Measurements from ENCODE around the gene AGTR1.
"Not testable (repeated sequence)": the region's sequence is repeated elsewhere in the genome, so short reads cannot be mapped to it uniquely, and the experiment has no call there.

Gene AGTR1

DNA sequence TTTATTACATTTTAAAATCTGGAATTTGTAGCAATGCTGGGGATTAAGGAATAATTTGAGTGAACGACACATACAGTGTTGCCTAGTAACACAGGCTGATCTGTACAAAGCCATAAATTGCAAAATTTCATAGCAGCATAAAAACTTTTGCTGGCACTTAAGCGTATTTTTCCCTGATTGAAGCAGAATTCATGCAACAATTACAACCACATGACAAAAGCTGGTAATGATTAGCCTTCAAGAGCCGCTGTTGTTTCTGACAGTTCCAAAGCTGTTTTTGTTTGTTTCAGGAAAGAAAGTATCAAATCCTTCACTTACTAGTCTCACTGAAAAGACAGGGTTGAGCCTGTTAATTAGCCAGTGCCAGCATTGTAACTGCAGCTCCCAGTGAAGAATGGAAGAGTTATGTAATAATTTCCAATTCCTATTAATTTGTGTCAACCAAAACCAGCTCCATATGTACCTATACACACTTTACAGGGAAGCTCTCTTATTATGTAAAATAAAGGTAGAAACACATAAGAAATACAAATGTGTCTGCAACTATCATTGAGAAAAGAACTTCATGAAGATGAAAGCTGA, 60.7 kb downstream of the AGTR1 start:
- no peak for DNase-seq (ENCODE audit: low spot score)

- DNase-seq (ENCODE audit: low spot score) = no peak
Observed at GRCh38 chr3:148759430-148759829, 61.7 kb downstream of the AGTR1 start.

DNA sequence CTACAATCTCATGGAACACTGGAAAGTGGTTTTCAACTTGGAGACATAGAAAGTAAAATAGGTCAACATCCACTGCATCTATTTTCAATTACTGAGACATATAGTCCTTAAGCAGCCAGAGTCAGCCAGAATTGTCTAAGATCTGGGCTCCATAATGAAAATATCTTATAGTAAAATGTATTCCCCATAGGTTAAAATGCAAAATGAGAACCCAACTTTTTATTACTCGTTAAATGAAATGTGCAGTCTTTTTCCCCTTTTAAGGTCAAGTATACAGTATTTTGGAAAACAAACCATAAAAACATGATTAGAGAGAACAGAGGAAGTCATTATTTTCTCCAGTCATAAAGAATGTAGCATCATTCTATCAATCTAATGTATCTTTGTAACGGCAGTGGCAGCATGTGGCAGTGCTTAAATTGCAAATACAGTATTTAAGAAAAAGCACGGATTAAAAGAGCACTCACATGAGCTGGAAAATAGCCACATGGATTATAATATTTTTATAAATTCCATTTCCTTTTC, 65.5 kb downstream of the AGTR1 start:
- DNase-seq (ENCODE audit: low spot score) = no peak

DNA sequence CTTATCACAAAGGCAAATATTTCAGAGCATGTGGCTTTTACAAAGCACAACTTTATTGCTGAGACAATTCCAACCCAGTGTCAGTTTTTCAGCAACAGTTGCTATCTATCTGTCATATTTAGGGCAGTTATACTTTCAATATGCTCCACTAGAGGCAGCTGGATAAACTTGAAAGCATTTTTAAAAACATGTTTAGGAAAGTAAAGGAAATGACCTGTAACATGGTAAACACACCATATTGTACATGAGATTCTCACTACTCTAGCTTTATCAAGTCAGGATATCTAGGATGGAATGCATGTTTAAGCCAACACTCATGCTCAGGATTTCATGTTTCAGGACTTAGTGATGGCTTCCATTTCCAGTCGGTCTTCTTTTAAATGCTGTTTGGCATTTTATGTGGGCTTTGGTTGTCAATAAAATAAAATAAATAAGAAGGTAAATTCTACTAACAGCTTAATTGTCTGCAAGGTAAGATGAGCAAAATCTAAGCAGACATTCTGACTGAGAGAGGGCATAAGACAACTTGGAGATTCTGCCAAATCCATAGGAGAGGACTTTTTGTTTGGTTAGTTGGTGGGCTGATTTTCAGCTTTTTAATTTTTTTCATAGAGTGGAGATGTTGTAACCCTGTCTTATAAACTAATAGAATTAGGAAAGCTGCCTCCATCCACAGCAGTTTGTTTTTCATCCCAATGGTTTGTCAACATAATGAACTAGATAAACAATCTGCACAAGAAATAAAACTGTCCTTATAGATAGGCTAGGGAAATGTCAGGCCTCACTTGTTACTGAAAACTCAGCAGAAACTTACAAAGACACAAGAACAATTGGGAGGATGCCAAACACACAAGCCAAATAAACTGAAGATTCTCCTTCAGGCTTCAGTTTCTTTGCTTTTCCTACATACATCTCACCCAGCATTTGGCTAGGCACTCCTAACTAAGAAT, 66.6 kb downstream of the AGTR1 start:
- no peak for DNase-seq (ENCODE audit: low spot score)

- no peak for DNase-seq (ENCODE audit: low spot score)
Observed at GRCh38 chr3:148772361-148772760, 74.7 kb downstream of the AGTR1 start.

GRCh38 chr3:148772835-148773234, 75.1 kb downstream of the AGTR1 start:
- no peak for DNase-seq (ENCODE audit: low spot score)

- no peak for DNase-seq (ENCODE audit: low spot score)
Observed at GRCh38 chr3:148773805-148774204, 76.1 kb downstream of the AGTR1 start.

- DNase-seq (ENCODE audit: low spot score) = no peak
Observed at GRCh38 chr3:148778926-148779325, 81.2 kb downstream of the AGTR1 start.

- not testable (repeated sequence) for DNase-seq (ENCODE audit: low spot score)
Observed at GRCh38 chr3:148785026-148785425, 87.3 kb downstream of the AGTR1 start.

- DNase-seq (ENCODE audit: low spot score) = not testable (repeated sequence)
Observed at GRCh38 chr3:148786159-148786558, 88.5 kb downstream of the AGTR1 start.

GRCh38 chr3:148789146-148789545, 91.4 kb downstream of the AGTR1 start:
- no peak for DNase-seq (ENCODE audit: low spot score)

DNA sequence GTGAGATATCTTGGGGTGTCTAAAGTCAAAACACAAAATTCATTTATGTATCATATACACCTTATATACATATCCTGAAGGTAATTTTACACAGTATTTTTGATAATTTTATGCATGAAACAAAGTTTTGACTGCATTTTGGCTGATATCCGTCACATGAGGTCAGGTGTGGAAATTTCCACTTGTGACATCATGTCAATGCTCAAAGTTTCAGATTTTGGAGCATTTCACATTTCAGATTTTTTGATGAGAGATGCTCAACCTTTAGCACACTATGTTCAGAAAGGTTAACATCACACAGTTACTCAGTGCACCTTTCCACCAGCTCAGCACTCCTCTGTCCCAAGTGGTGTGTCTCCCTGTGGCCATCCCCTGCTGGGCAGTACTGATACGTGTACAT, 92.2 kb downstream of the AGTR1 start:
- DNase-seq (ENCODE audit: low spot score) = no peak

GRCh38 chr3:148790370-148790769, 92.7 kb downstream of the AGTR1 start:
- no peak for DNase-seq (ENCODE audit: low spot score)

DNA sequence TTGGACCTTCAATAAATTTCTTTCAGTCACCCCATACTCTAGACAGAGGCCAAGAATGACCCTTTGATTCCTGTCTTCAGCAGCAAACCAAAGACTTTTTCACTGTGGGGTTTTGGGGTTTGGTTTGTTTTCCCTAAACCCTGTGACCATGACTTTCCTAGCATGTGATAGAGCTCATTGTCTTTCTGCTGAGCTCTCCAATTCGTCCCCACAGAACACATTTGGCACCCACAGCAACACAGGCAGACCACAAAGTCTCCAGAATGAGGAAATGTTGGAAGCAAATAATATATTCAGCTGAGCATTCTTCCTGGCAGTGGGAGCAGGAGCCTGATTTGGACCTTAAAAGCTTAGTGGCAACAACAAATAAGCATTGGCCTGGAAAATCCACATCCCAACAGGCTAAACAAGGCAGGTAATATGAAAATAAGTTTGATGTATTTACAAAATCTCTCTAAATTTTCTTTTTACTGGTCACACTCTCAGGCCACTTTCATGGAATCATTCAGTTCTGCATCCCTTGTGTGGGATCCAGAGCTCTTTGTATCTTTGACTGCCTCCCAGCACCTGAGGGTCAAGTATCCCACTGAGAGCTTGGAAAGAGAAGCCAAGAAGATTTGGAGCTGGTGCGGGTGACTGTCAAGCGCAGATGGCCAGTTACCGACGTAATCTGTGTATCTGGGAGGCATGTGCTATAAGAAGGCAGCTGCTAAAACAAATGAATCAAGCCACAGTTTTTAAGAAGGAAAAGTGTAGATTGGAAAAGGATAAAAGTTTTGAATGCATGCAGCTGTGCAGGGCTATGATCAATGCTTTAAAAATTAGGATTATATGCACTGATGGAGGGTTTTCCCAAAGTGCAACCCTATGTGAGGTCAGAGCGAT, 93.4 kb downstream of the AGTR1 start:
- DNase-seq (ENCODE audit: low spot score) = no peak

DNA sequence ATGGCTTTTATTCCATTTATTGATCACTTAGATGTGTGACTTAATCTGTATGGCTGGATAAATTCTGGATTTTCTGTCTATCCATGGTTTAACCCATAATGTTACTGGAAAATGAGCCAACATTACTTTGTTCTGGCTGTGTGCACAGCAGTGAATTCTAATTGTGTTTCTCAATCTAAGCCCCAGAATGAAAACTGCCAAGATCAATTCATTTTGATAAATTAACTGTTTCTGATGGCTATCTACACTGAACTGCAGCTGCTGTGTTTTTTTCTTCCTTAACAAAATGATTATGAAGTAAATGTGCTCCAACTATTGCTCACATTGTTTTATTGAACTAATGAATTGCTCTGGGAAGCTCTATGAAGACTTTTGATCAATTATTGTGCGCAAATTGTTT, 94.2 kb downstream of the AGTR1 start:
- no peak for DNase-seq (ENCODE audit: low spot score)

- DNase-seq (ENCODE audit: low spot score) = no peak
Observed at GRCh38 chr3:148792516-148792915, 94.8 kb downstream of the AGTR1 start.

All from activated CD4-positive, alpha-beta T cell treated with anti-CD3 and anti-CD28 coated beads, Interleukin-2, Interleukin-4, amounts not matched to agents 100 ng/mL and 50 ng/mL, durations not matched to agents 16 hours and 8 hours (primary cell).